SHP77 treated with DMSO at 0.1 percent for 48 hours (cell line): ENCODE results near the gene CYB5R3.
"Not testable (repeated sequence)": the region's sequence is repeated elsewhere in the genome, so short reads cannot be mapped to it uniquely, and the experiment has no call there.

Experiments used
- DNase-seq: peaks from one replicate; lab custom pipeline; 2025; lab: John Stamatoyannopoulos, UW

The CYB5R3 gene

DNA sequence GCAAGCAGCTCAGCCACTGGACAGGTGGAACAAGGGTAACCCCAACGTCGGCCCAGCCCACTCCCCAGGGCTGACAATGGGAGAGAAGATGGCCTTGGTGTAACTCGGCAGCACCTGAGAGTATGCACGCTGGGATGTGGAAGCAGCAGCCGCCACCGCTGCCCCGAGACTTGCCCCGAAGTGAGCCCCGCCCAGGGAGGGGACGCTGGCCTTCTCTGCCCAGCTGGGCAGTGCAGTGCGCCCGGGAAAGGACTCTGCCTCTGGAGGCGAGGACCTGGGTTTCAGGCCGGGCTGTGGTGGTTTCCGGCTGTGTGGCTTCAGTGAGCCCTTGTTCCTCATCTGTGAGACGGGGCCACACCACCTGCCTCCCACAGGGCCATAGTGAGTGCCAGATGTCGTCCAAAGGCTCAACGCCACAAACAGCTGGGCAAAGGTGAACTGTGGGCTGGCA, 25.9 kb downstream of the CYB5R3 start:
- no peak for DNase-seq

- DNase-seq: no peak
These were observed 27.0 kb downstream of the CYB5R3 start for GRCh38 chr22:42622061-42622710.

GRCh38 chr22:42621505-42622002, 27.6 kb downstream of the CYB5R3 start:
- peak; percentile 13 for DNase-seq

GRCh38 chr22:42620084-42620483, 29.1 kb downstream of the CYB5R3 start:
- DNase-seq: no peak

- no peak for DNase-seq
These were observed 29.7 kb downstream of the CYB5R3 start for GRCh38 chr22:42619261-42620063.

GRCh38 chr22:42617155-42617983, 31.8 kb downstream of the CYB5R3 start:
- DNase-seq: no peak

DNA sequence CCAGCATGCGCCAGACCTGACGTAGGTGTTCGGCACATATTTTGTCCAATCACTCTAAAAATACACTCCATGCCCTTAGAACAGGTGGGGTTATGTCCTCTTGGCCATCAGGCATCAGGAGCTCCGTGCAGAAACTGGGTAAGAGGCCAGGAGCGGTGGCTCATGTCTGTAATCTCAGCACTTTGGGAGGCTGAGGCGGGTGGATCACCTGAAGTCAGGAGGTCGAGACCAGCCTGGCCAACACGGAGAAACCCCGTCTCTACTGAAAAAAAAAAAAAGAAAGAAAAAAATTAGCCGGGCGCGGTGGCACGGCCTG, 33.4 kb downstream of the CYB5R3 start:
- not testable (repeated sequence) for DNase-seq

DNA sequence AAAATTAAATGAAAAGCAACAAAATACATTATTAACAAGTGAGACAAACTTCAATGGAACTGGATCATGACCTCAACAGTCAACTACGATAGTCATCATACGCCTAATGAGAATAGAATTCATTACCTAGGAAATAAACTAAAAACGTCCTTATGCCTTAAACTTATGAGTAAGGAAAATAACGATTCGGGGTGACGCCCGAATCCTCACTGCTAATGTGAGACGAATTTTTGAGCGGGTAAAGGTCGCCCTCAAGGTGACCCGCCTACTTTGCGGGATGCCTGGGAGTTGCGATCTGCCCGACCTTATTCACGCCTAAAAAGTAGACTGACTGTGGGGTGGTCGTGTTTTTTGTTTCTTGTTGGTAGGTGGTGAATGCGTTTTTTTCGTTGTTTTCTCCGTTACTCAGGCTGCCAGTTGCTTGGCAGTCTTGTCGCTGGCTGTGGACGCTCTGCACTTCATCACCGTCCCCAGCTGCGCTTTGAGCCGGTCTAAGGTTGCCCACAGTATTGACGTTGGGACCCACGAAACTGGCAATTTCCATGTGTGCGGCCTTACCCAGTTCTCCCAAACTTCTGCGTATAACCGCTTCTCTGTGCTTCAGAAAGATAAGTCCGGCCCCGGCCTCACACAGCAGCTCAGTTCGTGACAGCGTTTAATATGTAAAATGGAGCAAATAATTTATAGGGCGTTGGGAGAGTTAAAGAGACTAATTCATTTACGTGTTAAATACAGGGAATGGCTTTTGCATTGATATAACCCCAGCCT, 33.9 kb downstream of the CYB5R3 start:
- peak; percentile 96 for DNase-seq

DNA sequence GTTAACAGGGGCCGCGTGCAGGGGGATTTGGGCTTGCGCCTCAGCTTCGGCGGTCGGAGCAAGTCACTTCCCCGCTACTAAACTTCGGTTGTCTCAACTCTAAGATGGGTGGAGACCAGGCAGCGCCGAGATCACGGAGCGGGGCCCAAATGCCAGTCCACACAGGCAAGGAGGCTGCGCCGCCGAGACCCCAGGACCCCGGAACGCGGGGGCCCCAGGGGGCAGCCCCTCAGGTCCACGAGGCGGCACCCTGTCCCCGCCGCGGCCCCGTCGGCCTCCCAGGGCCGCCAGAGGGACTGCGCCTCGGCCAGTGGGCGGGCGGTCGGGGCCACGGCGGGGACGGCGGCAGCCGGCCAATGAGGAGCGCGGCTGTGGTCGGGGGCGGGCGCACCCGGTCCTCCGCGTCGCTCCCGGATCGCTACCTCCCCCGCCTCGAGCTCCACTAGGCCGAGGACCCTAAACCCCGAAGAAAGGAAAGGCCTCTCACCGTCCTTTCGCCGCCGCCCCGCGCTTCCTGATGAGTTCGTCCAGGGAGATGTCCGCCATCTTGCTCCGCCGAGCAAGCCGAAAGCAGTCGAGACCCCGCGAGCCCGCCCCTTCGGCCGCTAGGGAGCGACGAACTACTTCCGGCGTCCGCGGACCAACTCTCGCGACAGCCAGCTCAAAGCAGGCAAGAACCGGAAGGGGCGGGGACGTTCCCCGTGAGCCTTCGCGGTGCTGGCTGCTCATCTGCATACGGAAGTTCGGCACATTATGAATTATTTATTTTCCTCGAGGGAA, 34.7 kb downstream of the CYB5R3 start, which contains the start of gene POLDIP3:
Gene POLDIP3, minus strand, starts transcription at position 572 of the 780 bp plus-strand sequence. Its CDS starts 26 bp downstream, at position 546.
- peak; percentile 90 for DNase-seq

GRCh38 chr22:42613872-42614301, 35.3 kb downstream of the CYB5R3 start:
- no peak for DNase-seq

GRCh38 chr22:42612336-42612735, 36.9 kb downstream of the CYB5R3 start:
- no peak for DNase-seq

- no peak for DNase-seq
These were observed 38.1 kb downstream of the CYB5R3 start for GRCh38 chr22:42611051-42611450.

- no peak for DNase-seq
These were observed 39.0 kb downstream of the CYB5R3 start for GRCh38 chr22:42610186-42610585.

- DNase-seq: no peak
These were observed 40.3 kb downstream of the CYB5R3 start for GRCh38 chr22:42608823-42609361.

DNA sequence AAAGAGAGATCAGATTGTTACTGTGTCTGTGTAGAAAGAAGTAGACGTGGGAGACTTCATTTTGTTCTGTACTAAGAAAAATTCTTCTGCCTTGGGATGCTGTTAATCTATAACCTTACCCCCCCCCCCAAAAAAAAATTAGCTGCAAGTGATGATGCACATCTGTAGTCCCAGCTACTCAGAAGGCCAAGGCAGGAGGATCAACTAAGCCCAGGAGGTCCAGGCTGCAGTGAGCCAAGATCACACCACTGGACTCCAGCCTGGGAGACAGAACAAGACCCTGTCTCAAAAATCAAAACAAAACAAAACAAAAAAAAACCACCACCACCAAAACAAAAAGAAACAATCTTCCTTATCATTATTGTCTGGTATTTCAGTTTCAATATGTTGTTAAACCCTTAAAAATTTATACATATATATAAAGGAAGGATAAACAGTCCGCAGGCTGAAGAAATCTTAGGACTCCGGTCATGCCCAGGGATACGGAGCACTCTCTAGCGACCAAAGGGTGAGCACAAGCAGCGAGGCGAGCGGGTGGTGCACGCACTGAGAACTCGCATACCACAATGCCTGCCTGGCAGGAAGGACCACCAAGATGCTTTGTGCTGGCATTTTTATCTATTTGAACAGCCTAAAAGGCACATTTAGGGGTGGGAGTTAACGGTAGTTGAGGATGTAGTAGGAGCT, 40.9 kb downstream of the CYB5R3 start:
- no peak for DNase-seq

- DNase-seq: not testable (repeated sequence)
These were observed 41.6 kb downstream of the CYB5R3 start for GRCh38 chr22:42607641-42608040.

DNA sequence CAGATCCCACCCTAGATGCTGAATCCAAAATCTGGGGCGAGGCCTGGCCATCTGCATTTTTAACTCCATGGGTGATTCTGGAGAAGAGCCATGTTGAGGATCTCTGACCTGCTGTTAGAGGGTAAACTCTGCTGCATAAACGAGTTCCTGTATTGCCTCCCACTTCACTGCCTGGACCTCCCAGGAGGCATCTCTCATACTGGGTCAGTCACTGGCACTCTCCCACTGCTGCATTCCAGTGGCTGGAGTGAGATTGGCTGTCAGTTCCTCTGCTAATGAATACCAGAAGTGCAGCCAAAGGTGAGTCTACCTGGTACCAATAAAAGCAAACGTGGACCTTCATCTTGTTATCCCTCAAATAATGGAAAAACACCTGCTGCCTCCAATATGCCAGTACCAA, 44.8 kb downstream of the CYB5R3 start:
- no peak for DNase-seq

DNA sequence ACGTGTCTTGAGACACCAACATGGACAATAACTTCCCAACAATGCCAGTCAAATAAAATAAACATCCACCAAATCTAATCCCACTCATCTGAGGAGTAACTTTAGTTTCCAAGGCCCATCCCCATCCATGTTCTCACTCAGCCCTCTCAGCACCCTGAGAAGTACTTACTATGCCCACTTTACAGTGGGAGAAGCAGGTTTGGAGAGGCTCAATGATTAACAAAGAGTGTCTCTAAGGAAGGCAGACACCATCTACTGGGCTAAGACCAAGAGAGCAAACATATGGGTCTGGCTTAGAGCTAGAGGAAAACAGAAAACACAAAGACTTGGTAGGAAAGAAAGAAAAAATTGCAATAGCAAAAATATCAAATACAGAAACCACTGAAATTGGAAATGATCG, 45.8 kb downstream of the CYB5R3 start:
- DNase-seq: no peak

DNA sequence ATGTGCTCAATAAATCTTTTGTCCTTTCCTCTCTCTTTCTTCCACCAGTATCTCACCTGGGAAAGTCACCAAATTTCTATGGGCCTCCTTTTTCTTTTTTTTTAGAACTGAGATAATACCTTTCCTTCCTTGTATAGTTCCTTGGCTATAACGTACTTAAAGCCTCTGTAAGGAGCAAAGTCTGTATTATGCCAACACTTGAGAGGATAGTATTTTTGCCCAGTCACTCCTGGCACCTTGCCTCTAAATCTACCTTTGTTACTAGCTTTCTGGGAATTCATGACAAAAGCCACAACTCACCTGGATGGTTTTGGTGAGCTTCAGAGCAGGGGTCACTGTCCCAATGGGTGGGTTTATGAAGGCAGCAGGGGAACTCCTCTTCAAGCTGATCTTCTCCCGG, 46.7 kb downstream of the CYB5R3 start:
- no peak for DNase-seq
